ENCODE measurements around the gene SETD9. TPM values are rescaled to one million over a fixed set of nuclear protein-coding genes. Genes with fewer than 3 reads are reported as not detected.

SETD9 gene, protein sequence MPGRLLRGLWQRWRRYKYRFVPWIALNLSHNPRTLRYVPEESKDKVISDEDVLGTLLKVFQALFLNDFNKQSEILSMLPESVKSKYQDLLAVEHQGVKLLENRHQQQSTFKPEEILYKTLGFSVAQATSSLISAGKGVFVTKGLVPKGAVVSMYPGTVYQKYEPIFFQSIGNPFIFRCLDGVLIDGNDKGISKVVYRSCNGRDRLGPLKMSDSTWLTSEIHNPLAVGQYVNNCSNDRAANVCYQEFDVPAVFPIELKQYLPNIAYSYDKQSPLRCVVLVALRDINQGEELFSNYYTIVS
- total RNA-seq (10 to 100 TPM in 1 of 2 donors, 1 to 10 TPM in 1; 5.2 to 11.3 TPM), polyA plus RNA-seq (ENCODE audit: insufficient read length in 6 of 6) (10 to 100 TPM in 5 of 6 donors, 1 to 10 TPM in 1; 5.0 to 20.5 (median 19.2) TPM)
- long read RNA-seq, donor 1, partial matches to known transcripts: 7 of 12 reads
- long read RNA-seq, donor 1, other reads (novel, unspliced or antisense): 0 of 12 reads
- long read RNA-seq, donor 2, partial matches to known transcripts: 5 of 13 reads
- long read RNA-seq, donor 2, other reads (novel, unspliced or antisense): 0 of 13 reads
- long read RNA-seq, donor 3, partial matches to known transcripts: 0 of 9 reads
- long read RNA-seq, donor 3, other reads (novel, unspliced or antisense): 0 of 9 reads
- long read RNA-seq, donor 4, partial matches to known transcripts: 0 of 5 reads
- long read RNA-seq, donor 4, other reads (novel, unspliced or antisense): 0 of 5 reads
- long read RNA-seq, donor 5, transcript SETD9-201 (6 exons, 1,619 nt): major isoform, 6 of 19 reads
- long read RNA-seq, donor 5, partial matches to known transcripts: 9 of 19 reads
- long read RNA-seq, donor 5, other reads (novel, unspliced or antisense): 0 of 19 reads
- long read RNA-seq, donor 6, transcript SETD9-202 (5 exons, 1,009 nt): major isoform, 6 of 79 reads
- long read RNA-seq, donor 6, partial matches to known transcripts: 69 of 79 reads
- long read RNA-seq, donor 6, other reads (novel, unspliced or antisense): 0 of 79 reads
- long read RNA-seq, donor 7, partial matches to known transcripts: 0 of 2 reads
- long read RNA-seq, donor 7, other reads (novel, unspliced or antisense): 0 of 2 reads
- long read RNA-seq, donor 8, partial matches to known transcripts: 0 of 8 reads
- long read RNA-seq, donor 8, other reads (novel, unspliced or antisense): 0 of 8 reads
- long read RNA-seq, donor 9: 0 reads
- long read RNA-seq, donor 10, partial matches to known transcripts: 0 of 5 reads
- long read RNA-seq, donor 10, other reads (novel, unspliced or antisense): 1 of 5 reads
- long read RNA-seq, donor 11, transcript SETD9-202 (5 exons, 1,009 nt): major isoform, 6 of 16 reads
- long read RNA-seq, donor 11, partial matches to known transcripts: 6 of 16 reads
- long read RNA-seq, donor 11, other reads (novel, unspliced or antisense): 0 of 16 reads
- long read RNA-seq, donor 12, partial matches to known transcripts: 0 of 6 reads
- long read RNA-seq, donor 12, other reads (novel, unspliced or antisense): 0 of 6 reads

DNA sequence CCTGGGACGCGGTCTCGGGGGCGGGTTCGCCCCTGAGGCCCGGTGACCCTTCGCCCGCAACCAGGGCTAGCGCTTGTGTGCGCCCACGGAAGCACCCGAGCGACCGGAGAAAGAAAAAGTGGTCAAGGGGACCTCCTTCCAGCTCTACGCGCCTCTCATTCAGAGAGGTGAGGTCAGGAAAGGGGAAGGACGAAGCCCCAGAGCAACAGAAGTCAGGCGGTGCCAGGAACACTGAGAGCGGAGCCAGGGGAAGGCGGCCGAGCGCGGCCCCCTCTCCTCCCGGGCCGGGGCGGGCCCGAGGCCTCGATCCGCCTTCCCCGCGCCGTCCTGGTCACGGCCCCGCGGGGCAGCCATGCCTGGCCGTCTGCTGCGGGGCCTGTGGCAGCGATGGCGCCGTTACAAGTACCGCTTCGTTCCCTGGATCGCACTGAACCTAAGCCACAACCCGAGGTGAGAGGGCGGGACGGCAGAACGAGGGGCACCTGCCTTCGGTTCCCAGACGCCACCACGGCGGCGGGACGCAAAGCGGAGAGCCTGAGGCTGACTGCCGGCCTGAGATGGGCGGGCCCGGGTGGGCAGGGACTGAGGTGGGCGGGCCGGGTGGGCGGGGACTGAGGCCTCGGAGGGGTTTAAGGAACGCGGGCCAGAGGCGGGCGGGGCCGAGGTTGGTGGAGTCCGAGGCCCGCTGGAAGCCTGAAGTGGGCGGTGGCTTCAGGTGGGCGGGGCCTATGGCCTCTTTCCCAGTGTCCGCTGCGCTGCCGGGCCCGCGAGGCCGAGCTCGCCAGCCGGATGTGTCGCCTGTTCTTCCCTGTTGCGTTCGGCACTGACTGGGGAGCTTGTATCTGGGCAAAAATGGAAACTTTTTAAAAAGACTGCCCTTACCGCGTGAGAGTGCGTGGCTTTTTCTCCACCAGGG is at the start of gene SETD9:
Gene SETD9, plus strand, starts transcription at position 303 of the 916 bp plus-strand sequence. Its CDS starts 50 bp downstream, at position 353.
- Histone ChIP-seq H3K27me3 (no peaks in the 10 kb centered on the region), H3K4me3 (peak within 1 kb of the TSS; percentile 66 to 70), H3K27ac (peak within 1 kb of the TSS; percentile 97), H3K4me1 (peaks cover 4 to 15% of the 10 kb centered on the region in 2 donors), H3K9me3 (no peaks in the 10 kb centered on the region), H3K36me3 (no peaks in the 10 kb centered on the region)
- ATAC-seq (peak; percentile 92), DNase-seq (peak; percentile 98 to 100 (median 99))
- TF ChIP-seq, protein P1, sequence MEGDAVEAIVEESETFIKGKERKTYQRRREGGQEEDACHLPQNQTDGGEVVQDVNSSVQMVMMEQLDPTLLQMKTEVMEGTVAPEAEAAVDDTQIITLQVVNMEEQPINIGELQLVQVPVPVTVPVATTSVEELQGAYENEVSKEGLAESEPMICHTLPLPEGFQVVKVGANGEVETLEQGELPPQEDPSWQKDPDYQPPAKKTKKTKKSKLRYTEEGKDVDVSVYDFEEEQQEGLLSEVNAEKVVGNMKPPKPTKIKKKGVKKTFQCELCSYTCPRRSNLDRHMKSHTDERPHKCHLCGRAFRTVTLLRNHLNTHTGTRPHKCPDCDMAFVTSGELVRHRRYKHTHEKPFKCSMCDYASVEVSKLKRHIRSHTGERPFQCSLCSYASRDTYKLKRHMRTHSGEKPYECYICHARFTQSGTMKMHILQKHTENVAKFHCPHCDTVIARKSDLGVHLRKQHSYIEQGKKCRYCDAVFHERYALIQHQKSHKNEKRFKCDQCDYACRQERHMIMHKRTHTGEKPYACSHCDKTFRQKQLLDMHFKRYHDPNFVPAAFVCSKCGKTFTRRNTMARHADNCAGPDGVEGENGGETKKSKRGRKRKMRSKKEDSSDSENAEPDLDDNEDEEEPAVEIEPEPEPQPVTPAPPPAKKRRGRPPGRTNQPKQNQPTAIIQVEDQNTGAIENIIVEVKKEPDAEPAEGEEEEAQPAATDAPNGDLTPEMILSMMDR (IDR thresholded peaks at IDR 0.05): no peak
- intact Hi-C loops (cut with DNase I): no loop called here

DNA sequence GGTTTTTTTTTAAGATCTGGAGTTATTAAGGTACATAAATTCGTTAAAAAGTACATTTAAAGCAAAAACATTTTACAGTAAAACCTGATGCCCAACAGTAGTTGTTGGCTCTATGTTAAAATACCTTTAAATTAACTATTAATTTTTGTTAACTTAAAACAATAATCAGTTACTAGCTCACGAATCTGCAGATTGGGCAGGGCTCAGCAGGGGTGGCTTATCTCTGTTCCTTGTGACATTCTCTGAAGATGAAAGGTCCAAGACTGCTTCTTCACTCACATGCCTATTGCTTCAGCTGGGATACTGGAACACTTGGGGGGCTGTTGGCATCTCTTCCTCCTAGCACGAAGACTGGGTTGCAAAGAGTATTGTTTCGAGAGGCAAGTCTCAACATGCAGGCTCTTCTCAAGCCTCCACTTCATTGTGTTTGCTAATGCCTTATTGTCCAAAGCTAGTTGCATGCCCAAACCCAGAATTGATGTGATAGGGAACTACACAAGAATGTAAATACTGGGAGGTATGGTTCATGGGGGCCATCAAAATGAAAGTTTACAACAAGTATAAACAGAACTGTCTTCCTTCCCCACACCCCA is 47.4 kb upstream of the SETD9 start:
- intact Hi-C loops (cut with DNase I): no loop called here
- peaks cover 0 to 3% of the 10 kb centered on the region in 2 donors for H3K4me1 ChIP-seq
- TF ChIP-seq, protein P1 (IDR thresholded peaks at IDR 0.05): no peak
- ATAC-seq (no peak), DNase-seq (no peak)
- no peak overlapping the region for H3K27ac ChIP-seq
- no peak overlapping the region for H3K4me3 ChIP-seq
- H3K36me3 ChIP-seq: peaks cover 0 to 71% of the 10 kb centered on the region in 2 donors
- H3K27me3 ChIP-seq: no peaks in the 10 kb centered on the region
- no peaks in the 10 kb centered on the region for H3K9me3 ChIP-seq

DNA sequence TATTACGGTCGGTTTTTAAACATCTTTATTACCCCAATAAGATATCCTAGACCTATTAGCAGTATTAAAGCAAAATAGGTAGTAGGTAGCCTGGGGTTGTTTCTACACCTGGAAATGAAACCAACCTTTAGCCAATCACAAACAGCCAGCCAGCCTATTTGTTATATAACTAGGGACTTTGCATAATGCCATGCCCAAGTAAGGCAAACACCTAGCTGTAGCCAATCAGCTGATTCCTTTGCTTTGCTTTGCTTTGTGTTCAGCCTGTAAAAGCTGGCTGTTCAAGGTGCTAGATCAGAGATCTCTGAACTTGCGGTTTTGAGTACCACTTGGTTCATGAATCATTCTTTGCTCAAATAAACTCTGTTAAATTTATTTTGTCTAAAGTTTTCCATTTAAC is 46.5 kb upstream of the SETD9 start:
- peaks cover 0 to 78% of the 10 kb centered on the region in 2 donors for H3K36me3 ChIP-seq

More for the DNA sequence above, 46.5 kb upstream of the SETD9 start:
- TF ChIP-seq, protein P1 (IDR thresholded peaks at IDR 0.05): no peak
- no peak overlapping the region for H3K4me3 ChIP-seq
- no peaks in the 10 kb centered on the region for H3K27me3 ChIP-seq
- intact Hi-C loops (cut with DNase I): no loop called here
- H3K9me3 ChIP-seq: no peaks in the 10 kb centered on the region
- no peaks in the 10 kb centered on the region for H3K4me1 ChIP-seq
- no peak overlapping the region for H3K27ac ChIP-seq
- ATAC-seq: peak; percentile 35
- no peak for DNase-seq

All from left lung (tissue), 14 donors.